Keratinocyte (primary cell): ENCODE data around the gene TLK1. TPM values are rescaled to one million over a fixed set of nuclear protein-coding genes. Genes with fewer than 3 reads are reported as not detected.
A peak's percentile ranks its signal among the peaks of the same experiment; 100 is the strongest.

ENCODE experiments used
- DNase-seq: peaks from one replicate; pipeline ENCODE4 v3.0.0-alpha.2; 2011; ENCODE audit warnings: low read depth, missing footprints, low spot score
- FAIRE-seq: peaks from 2 replicates; lab custom pipeline; 2011; peaks lifted over from hg19 to GRCh38; lab: Jason Lieb, UNC
- H2AFZ ChIP-seq: 2 replicates; pipeline ENCODE4 v1.6.0; 2012; ENCODE audit warnings: low read length, control low read depth, inconsistent platforms; ENCODE audit not compliant: control insufficient read depth
- H3K27ac ChIP-seq: 2 replicates; pipeline ENCODE4 v1.5.1; 2011; ENCODE audit warnings: low read length; ENCODE audit not compliant: control insufficient read depth, insufficient read depth
- H3K27me3 ChIP-seq: 3 replicates; pipeline ENCODE4 v1.6.0; 2011; ENCODE audit warnings: low read length; ENCODE audit not compliant: control insufficient read depth, insufficient read depth; ENCODE audit errors: extremely low read depth
- H3K36me3 ChIP-seq, 2 experiments: 2 replicates in 1 of 2; 3 replicates in 1 of 2; pipeline ENCODE4 v1.5.1; 2011; ENCODE audit warnings: low read length in 2 of 2, mild to moderate bottlenecking in 1 of 2; ENCODE audit not compliant: control insufficient read depth in 2 of 2, insufficient read depth in 2 of 2; ENCODE audit errors: extremely low read depth in 1 of 2
- H3K4me1 ChIP-seq: 3 replicates; pipeline ENCODE4 v1.5.1; 2011; ENCODE audit warnings: low read length; ENCODE audit not compliant: control insufficient read depth, insufficient read depth; ENCODE audit errors: extremely low read depth
- H3K4me2 ChIP-seq: 3 replicates; pipeline ENCODE4 v1.6.0; 2011; ENCODE audit warnings: low read depth, low read length; ENCODE audit not compliant: control insufficient read depth, insufficient read depth; ENCODE audit errors: extremely low read depth
- H3K4me3 ChIP-seq, 3 experiments: fragments of 200-600 bp in 1 of 3; sonication (generic) in 1 of 3; 2 replicates in 2 of 3; 3 replicates in 1 of 3; pipeline ENCODE4 v1.5.1; 2011 to 2016; ENCODE audit warnings: low read length in 3 of 3, mild to moderate bottlenecking in 3 of 3, control low read depth in 2 of 3, inconsistent platforms in 1 of 3, low read depth in 1 of 3, mixed read lengths in 1 of 3, mixed run types in 1 of 3, moderate library complexity in 1 of 3; ENCODE audit not compliant: control insufficient read depth in 2 of 3, insufficient read depth in 2 of 3; ENCODE audit errors: extremely low read depth in 1 of 3
- H3K79me2 ChIP-seq: 2 replicates; pipeline ENCODE4 v1.6.0; 2012; ENCODE audit warnings: low read length; ENCODE audit not compliant: control insufficient read depth, insufficient read depth
- H3K9ac ChIP-seq: 3 replicates; pipeline ENCODE4 v1.6.0; 2011; ENCODE audit warnings: low read length; ENCODE audit not compliant: control insufficient read depth, insufficient read depth; ENCODE audit errors: extremely low read depth
- H3K9me1 ChIP-seq: 3 replicates; pipeline ENCODE4 v1.6.0; 2011; ENCODE audit warnings: low read length; ENCODE audit not compliant: control insufficient read depth, insufficient read depth; ENCODE audit errors: extremely low read depth
- H3K9me3 ChIP-seq: 2 replicates; pipeline ENCODE4 v1.5.1; 2012; ENCODE audit warnings: low read depth, low read length; ENCODE audit not compliant: control insufficient read depth
- H4K20me1 ChIP-seq: 3 replicates; pipeline ENCODE4 v1.6.0; 2011; ENCODE audit warnings: low read length; ENCODE audit not compliant: control insufficient read depth, insufficient read depth; ENCODE audit errors: extremely low read depth
- CTCF ChIP-seq, 3 experiments: IDR thresholded peaks in 1 of 3; conservative IDR thresholded peaks in 1 of 3; optimal IDR thresholded peaks in 1 of 3; 2 replicates in 2 of 3; 3 replicates in 1 of 3; pipeline versions ENCODE3 to v1.5.1; 2011; ENCODE audit warnings: low read length in 3 of 3, mild to moderate bottlenecking in 3 of 3, moderate library complexity in 2 of 3, control low read depth in 1 of 3, inconsistent platforms in 1 of 3; ENCODE audit not compliant: insufficient read depth in 2 of 3; ENCODE audit errors: extremely low read depth in 1 of 3
- EZH2 ChIP-seq: IDR thresholded peaks from one replicate; pipeline ENCODE4 v1.6.1; 2012; ENCODE audit warnings: inconsistent platforms, mild to moderate bottlenecking, low read length, moderate library complexity
- dilution Hi-C: fragments of 300-500 bp; cut with MboI; formaldehyde crosslinking; loops from one replicate; pipeline ENCODE4 v1.7.0; 2020; ENCODE audit warnings: low sequenced_read_pairs; ENCODE audit not compliant: extremely low pct_ligation_motif_present
- polyA plus RNA-seq, 5 experiments: library from polyadenylated mRNA; depleted of rRNA in 3 of 5; stranded (reverse) in 3 of 5; stranded (forward) in 1 of 5; unstranded in 1 of 5; fragments of >200 nt; gene quantifications; 1 replicate in 1 of 5; 2 replicates in 3 of 5; 3 replicates in 1 of 5; pipeline versions ENCODE4 v1.2.1 to v1.2.3, GENCODE V29; 2011 to 2012; ENCODE audit warnings: missing spikeins in 2 of 5, low read depth in 1 of 5, low replicate concordance in 1 of 5

Gene TLK1
- polyA plus RNA-seq, 1 donor (not counting 4 experiments of a cell fraction or from before 2014, with no cell fraction given): 14.7 TPM

DNA sequence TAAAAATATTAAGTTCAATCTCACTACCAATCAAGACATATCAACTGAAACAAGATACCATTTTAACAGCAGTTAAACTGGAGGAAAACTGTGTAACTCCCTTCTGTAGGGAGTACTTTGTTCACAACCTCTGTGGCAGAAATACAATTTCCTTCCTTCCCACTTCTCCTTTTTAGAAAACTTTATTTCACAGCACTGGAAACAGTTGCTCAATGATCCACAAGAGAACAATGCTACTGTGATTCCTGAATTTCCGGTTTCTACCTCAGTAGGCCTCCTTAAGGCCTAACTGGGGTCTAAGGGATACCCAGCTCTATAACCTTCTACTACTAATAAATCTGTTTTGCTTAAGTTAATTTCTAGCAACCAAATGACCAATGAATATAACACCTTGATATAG, 14.1 kb downstream of the TLK1 start:
- FAIRE-seq (peak; percentile 17), DNase-seq (no peak)
- Histone ChIP-seq H3K27ac (no peak overlapping the region), H3K4me1 (peaks cover 6% of the 10 kb centered on the region), H3K79me2 (peaks cover 95% of the 10 kb centered on the region), H3K27me3 (no peaks in the 10 kb centered on the region), H3K4me2 (peak overlapping the region; percentile 50), H4K20me1 (peaks cover 13% of the 10 kb centered on the region), H3K4me3 (no peak overlapping the region), H3K9me1 (peaks cover 2% of the 10 kb centered on the region), H3K9me3 (no peaks in the 10 kb centered on the region), H2AFZ (no peak overlapping the region), H3K36me3 (no peaks in the 10 kb centered on the region), H3K9ac (no peak overlapping the region)
- TF ChIP-seq EZH2 (no peak), CTCF (optimal IDR thresholded peaks at IDR 0.05 in 1 of 3, IDR thresholded peaks at IDR 0.05 in 1 of 3, conservative IDR thresholded peaks at IDR 0.05 in 1 of 3; ENCODE audit: extremely low read depth in 1 of 3, insufficient read depth in 2 of 3, low read length in 3 of 3) (no peak)
- dilution Hi-C loops: no loop called here

- H3K4me3 ChIP-seq: no peak overlapping the region
- H3K4me2 ChIP-seq: no peak overlapping the region
- peaks cover 13% of the 10 kb centered on the region for H4K20me1 ChIP-seq
- no peak overlapping the region for H2AFZ ChIP-seq
- no peaks in the 10 kb centered on the region for H3K27me3 ChIP-seq
- peaks cover 98% of the 10 kb centered on the region for H3K79me2 ChIP-seq
- no peak overlapping the region for H3K27ac ChIP-seq
- no peaks in the 10 kb centered on the region for H3K36me3 ChIP-seq
- peaks cover 2% of the 10 kb centered on the region for H3K9me1 ChIP-seq
- FAIRE-seq: no peak
- no peak for DNase-seq
- TF ChIP-seq CTCF (optimal IDR thresholded peaks at IDR 0.05 in 1 of 3, IDR thresholded peaks at IDR 0.05 in 1 of 3, conservative IDR thresholded peaks at IDR 0.05 in 1 of 3; ENCODE audit: extremely low read depth in 1 of 3, insufficient read depth in 2 of 3, low read length in 3 of 3): no peak
- no peak for TF ChIP-seq EZH2
- no peak overlapping the region for H3K9ac ChIP-seq
- dilution Hi-C loops: no loop called here
- peaks cover 6% of the 10 kb centered on the region for H3K4me1 ChIP-seq
- H3K9me3 ChIP-seq: no peaks in the 10 kb centered on the region
Measured at GRCh38 chr2:171146071-171146470, 14.6 kb downstream of the TLK1 start.
